ENCODE results near the gene NFATC3. TPM values are rescaled to one million over a fixed set of nuclear protein-coding genes. Genes with fewer than 3 reads are reported as not detected.

Gene NFATC3
- total RNA-seq, 1 experiment from 2014 or later = 37.2 TPM

- no peak overlapping the region for H3K4me2 ChIP-seq
- H3K27me3 ChIP-seq (ENCODE audit: insufficient read depth, low read depth) = no peaks in the 10 kb centered on the region
- peaks cover 9% of the 10 kb centered on the region; the same call in 1 of the 2 replicates for H3K79me2 ChIP-seq (ENCODE audit: low read depth)
- H3K9me2 ChIP-seq (ENCODE audit: insufficient read depth) = no peaks in the 10 kb centered on the region
- no peak overlapping the region for H3K27ac ChIP-seq
- H3K36me3 ChIP-seq (ENCODE audit: low read depth) = no peaks in the 10 kb centered on the region
- no peaks in the 10 kb centered on the region for H4K20me1 ChIP-seq (ENCODE audit: insufficient read depth)
- no peak for TF ChIP-seq EZH2 (IDR thresholded peaks at IDR 0.05; ENCODE audit: low read depth)
- no peak for TF ChIP-seq CTCF (conservative IDR thresholded peaks at IDR 0.05)
- ChIA-PET CTCF (interaction anchor here (0.7 kb wide), 2 partner anchors 204 to 728 kb away, joined by 4 read pairs; no protein-coding TSS in a partner anchor), POLR2A (ENCODE audit: unreplicated experiment) (no interaction called here)
- BruUV-seq (replicated peaks) = no TSS peak
- no peak overlapping the region for H2AFZ ChIP-seq
- intact Hi-C loops (cut with micrococcal nuclease; ENCODE audit: unreplicated experiment) = no loop called here
- no peaks in the 10 kb centered on the region for H3K9me3 ChIP-seq (ENCODE audit: insufficient read depth, low read depth)
- H3F3A ChIP-seq (ENCODE audit: insufficient read depth, low read depth) = 0 out of 2 replicates have a peak, but pooled peaks cover 5% of the 10 kb centered on the region
- H3K4me1 ChIP-seq (replicated peaks; ENCODE audit: insufficient read depth) = peaks cover 30% of the 10 kb centered on the region
- no peak overlapping the region for H3K4me3 ChIP-seq
- no peak for DNase-seq
Observed at GRCh38 chr16:68242085-68242484, 156.9 kb downstream of the NFATC3 start.

- ChIA-PET CTCF (interaction anchor here (0.6 to 0.7 kb wide), 3 partner anchors 15 to 727 kb away, joined by 4 to 6 read pairs (median 5); no protein-coding TSS in a partner anchor), POLR2A (ENCODE audit: unreplicated experiment) (interaction anchor here (0.7 kb wide), 1 partner anchor 9 kb away, joined by 3 read pairs; no protein-coding TSS in a partner anchor)
- Histone ChIP-seq H3K27me3 (ENCODE audit: insufficient read depth, low read depth) (no peaks in the 10 kb centered on the region), H4K20me1 (ENCODE audit: insufficient read depth) (no peaks in the 10 kb centered on the region), H3K4me1 (replicated peaks; ENCODE audit: insufficient read depth) (peaks cover 26% of the 10 kb centered on the region), H3K79me2 (ENCODE audit: low read depth) (peaks cover 14% of the 10 kb centered on the region; the same call in 1 of the 2 replicates), H3K9me2 (ENCODE audit: insufficient read depth) (no peaks in the 10 kb centered on the region), H2AFZ (no peak overlapping the region), H3K4me3 (no peak overlapping the region), H3F3A (ENCODE audit: insufficient read depth, low read depth) (0 out of 2 replicates have a peak, but pooled peaks cover 5% of the 10 kb centered on the region), H3K4me2 (no peak overlapping the region), H3K36me3 (ENCODE audit: low read depth) (no peaks in the 10 kb centered on the region), H3K27ac (no peak overlapping the region), H3K9me3 (ENCODE audit: insufficient read depth, low read depth) (no peaks in the 10 kb centered on the region)
- BruUV-seq (replicated peaks) = no TSS peak
- intact Hi-C loops (cut with micrococcal nuclease; ENCODE audit: unreplicated experiment) = no loop called here
- TF ChIP-seq CTCF (conservative IDR thresholded peaks at IDR 0.05) = no peak
- DNase-seq = no peak
Observed at GRCh38 chr16:68242926-68243858, 158.0 kb downstream of the NFATC3 start.

- Histone ChIP-seq H3K9me3 (ENCODE audit: insufficient read depth, low read depth) (no peaks in the 10 kb centered on the region), H3K4me3 (peak overlapping the region; percentile 91), H3F3A (ENCODE audit: insufficient read depth, low read depth) (0 out of 2 replicates have a peak, but pooled peaks cover 5% of the 10 kb centered on the region), H3K79me2 (ENCODE audit: low read depth) (peaks cover 14% of the 10 kb centered on the region; the same call in 1 of the 2 replicates), H3K9me2 (ENCODE audit: insufficient read depth) (no peaks in the 10 kb centered on the region), H2AFZ (peak overlapping the region; percentile 96), H3K4me1 (replicated peaks; ENCODE audit: insufficient read depth) (peaks cover 21% of the 10 kb centered on the region), H3K27me3 (ENCODE audit: insufficient read depth, low read depth) (no peaks in the 10 kb centered on the region), H3K27ac (no peak overlapping the region), H3K4me2 (peak overlapping the region; percentile 94), H4K20me1 (ENCODE audit: insufficient read depth) (no peaks in the 10 kb centered on the region), H3K36me3 (ENCODE audit: low read depth) (no peaks in the 10 kb centered on the region)
- ChIA-PET POLR2A (ENCODE audit: unreplicated experiment) (interaction anchor here (0.5 to 0.7 kb wide), 2 partner anchors 204 to 387 kb away, joined by 5 to 12 read pairs; partner anchors contain the start of gene SMPD3), CTCF (interaction anchor here (0.7 kb wide), 1 partner anchor 552 kb away, joined by 8 read pairs; no protein-coding TSS in a partner anchor)
- TF ChIP-seq CTCF (conservative IDR thresholded peaks at IDR 0.05) (no peak), EZH2 (IDR thresholded peaks at IDR 0.05; ENCODE audit: low read depth) (no peak)
- intact Hi-C loops (cut with micrococcal nuclease; ENCODE audit: unreplicated experiment) = no loop called here
- DNase-seq = no peak
- no TSS peak for BruUV-seq (replicated peaks)
Observed at GRCh38 chr16:68244481-68244902, 159.3 kb downstream of the NFATC3 start.

Data from PC-9 (cell line).